Lung microvascular endothelial cell (primary cell): ENCODE results near the gene SNX11. TPM values are rescaled to one million over a fixed set of nuclear protein-coding genes. Genes with fewer than 3 reads are reported as not detected.

Experiments
- DNase-seq, 2 donors: peaks; one replicate each; pipeline versions ENCODE4 v3.0.0 to v3.0.0-alpha.2; 2010; ENCODE audit warnings: low read depth in 2 of 2
- total RNA-seq: library from RNA; depleted of rRNA; stranded (reverse); fragments of >200 nt; gene quantifications from 2 replicates; pipeline ENCODE4 v1.2.1, GENCODE V29; 2014

Gene SNX11
- total RNA-seq, 1 donor from 2014 or later: 13.5 TPM

- DNase-seq: peak; percentile 66 to 82
These were observed 23.8 kb downstream of the SNX11 start for GRCh38 chr17:48131216-48131824.

- DNase-seq: no peak
These were observed 24.8 kb downstream of the SNX11 start for GRCh38 chr17:48132385-48132784.

- no peak for DNase-seq
These were observed 27.4 kb downstream of the SNX11 start for GRCh38 chr17:48134912-48135480.

GRCh38 chr17:48137656-48138055, 30.1 kb downstream of the SNX11 start:
- DNase-seq: no peak

GRCh38 chr17:48139944-48140343, 32.4 kb downstream of the SNX11 start:
- DNase-seq: peak; percentile 60 to 64

GRCh38 chr17:48143629-48144028, 36.1 kb downstream of the SNX11 start:
- DNase-seq: no peak

GRCh38 chr17:48144231-48144630, 36.7 kb downstream of the SNX11 start:
- no peak for DNase-seq

GRCh38 chr17:48144976-48145798, 37.6 kb downstream of the SNX11 start:
- DNase-seq: no peak

- no peak for DNase-seq
These were observed 40.6 kb downstream of the SNX11 start for GRCh38 chr17:48148029-48148770.

- DNase-seq: peak in 1 of 2 donors; percentile 23
These were observed 41.6 kb downstream of the SNX11 start for GRCh38 chr17:48148854-48149786.

GRCh38 chr17:48149787-48150463, 42.4 kb downstream of the SNX11 start:
- no peak for DNase-seq

GRCh38 chr17:48150597-48151001, 43.0 kb downstream of the SNX11 start:
- DNase-seq: no peak

- no peak for DNase-seq
These were observed 43.7 kb downstream of the SNX11 start for GRCh38 chr17:48151220-48151619.

GRCh38 chr17:48152289-48152688, 44.7 kb downstream of the SNX11 start:
- no peak for DNase-seq

- peak; percentile 50 to 72 for DNase-seq
These were observed 46.3 kb downstream of the SNX11 start for GRCh38 chr17:48153691-48154358.

GRCh38 chr17:48155889-48156611, 48.5 kb downstream of the SNX11 start:
- DNase-seq: no peak

GRCh38 chr17:48159232-48159631, 51.7 kb downstream of the SNX11 start:
- no peak for DNase-seq

- no peak for DNase-seq
These were observed 52.9 kb downstream of the SNX11 start for GRCh38 chr17:48160177-48161081.
